Lower leg skin (tissue), 4 donors: ENCODE results near the gene CELA2B. TPM values are rescaled to one million over a fixed set of nuclear protein-coding genes. Genes with fewer than 3 reads are reported as not detected.
A peak's percentile ranks its signal among the peaks of the same experiment; 100 is the strongest.
"Not testable (repeated sequence)": the region's sequence is repeated elsewhere in the genome, so short reads cannot be mapped to it uniquely, and the experiment has no call there.

Experiments
- DNase-seq, 2 donors: peaks; one replicate each; pipeline ENCODE4 v3.0.0-alpha.2; 2019; ENCODE audit warnings: low spot score in 2 of 2
- H3K4me3 ChIP-seq: fragments of 200-600 bp; sonication (generic); 2 replicates; pipeline ENCODE4 v1.5.1; 2017; ENCODE audit warnings: mild to moderate bottlenecking, low read depth; ENCODE audit not compliant: poor library complexity, severe bottlenecking
- CTCF ChIP-seq, 3 donors: fragments of 450-650 bp; IDR thresholded peaks; one replicate each; pipeline ENCODE4 v1.5.1; 2016; ENCODE audit warnings: antibody characterized with exemption in 3 of 3, mild to moderate bottlenecking in 3 of 3, moderate library complexity in 2 of 3
- POLR2A ChIP-seq, 2 donors: fragments of 450-650 bp; IDR thresholded peaks; one replicate each; pipeline ENCODE4 v1.6.1; 2016 to 2017; ENCODE audit warnings: antibody characterized with exemption in 2 of 2, mild to moderate bottlenecking in 1 of 2, moderate library complexity in 1 of 2
- WGBS, 2 donors: methylation state at CpG; one replicate each; pipeline ENCODE4 v1.1.5; 2018; 5-methylcytosine and 5-hydroxymethylcytosine counted together
- intact Hi-C: fragments of 100-400 bp; cut with DNase I; formaldehyde crosslinking; loops from one replicate; pipeline ENCODE4 v1.15.0; 2023; ENCODE audit warnings: low total_unique reads
- total RNA-seq, 4 donors: library from RNA; depleted of rRNA; stranded (reverse); fragments of >200 nt; gene quantifications; one replicate each; pipeline ENCODE4 v1.1.0, GENCODE V29; 2016

CELA2B gene
- total RNA-seq, 4 donors from 2014 or later = 0.49 TPM; not detected in 3

- DNase-seq = peak in 1 of 2 donors; percentile 20
- 79 to 90% methylated on average over 7 of the region's 7 CpGs for WGBS, 2 donors
- no peak overlapping the region for H3K4me3 ChIP-seq
- intact Hi-C loops = no loop called here
- TF ChIP-seq POLR2A (IDR thresholded peaks at IDR 0.05) (no peak), CTCF (IDR thresholded peaks at IDR 0.05) (no peak)
These were observed 33.7 kb downstream of the CELA2B start for GRCh38 chr1:15509586-15509985.

GRCh38 chr1:15510611-15511405 is 34.9 kb downstream of the CELA2B start:
- DNase-seq = peak in 1 of 2 donors; percentile 78
- TF ChIP-seq POLR2A (IDR thresholded peaks at IDR 0.05) = no peak
- TF ChIP-seq CTCF (IDR thresholded peaks at IDR 0.05) = no peak
- 89 to 92% methylated on average over 8 of the region's 8 CpGs for WGBS, 2 donors
- H3K4me3 ChIP-seq = no peak overlapping the region
- intact Hi-C loops = no loop called here

GRCh38 chr1:15513192-15513591 is 37.3 kb downstream of the CELA2B start:
- TF ChIP-seq POLR2A (IDR thresholded peaks at IDR 0.05) (no peak), CTCF (IDR thresholded peaks at IDR 0.05) (no peak)
- WGBS, 2 donors = 83 to 92% methylated on average over 4 of the region's 4 CpGs
- DNase-seq = peak in 1 of 2 donors; percentile 17
- intact Hi-C loops = no loop called here
- H3K4me3 ChIP-seq = no peak overlapping the region

- peak in 1 of 2 donors; percentile 21 for DNase-seq
These were observed 38.0 kb downstream of the CELA2B start for GRCh38 chr1:15513919-15514318.

GRCh38 chr1:15514557-15514956 is 38.7 kb downstream of the CELA2B start:
- H3K4me3 ChIP-seq, intact Hi-C loops: not testable (repeated sequence)
- 94% methylated on average over 5 of the region's 5 CpGs for WGBS, 2 donors
- DNase-seq = peak in 1 of 2 donors; percentile 36

More at GRCh38 chr1:15513919-15514318, 38.0 kb downstream of the CELA2B start:
- intact Hi-C loops = no loop called here
- 85 to 92% methylated on average over 3 of the region's 3 CpGs for WGBS, 2 donors
- TF ChIP-seq POLR2A (IDR thresholded peaks at IDR 0.05) = no peak
- TF ChIP-seq CTCF (IDR thresholded peaks at IDR 0.05) = no peak
- no peak overlapping the region for H3K4me3 ChIP-seq

- TF ChIP-seq POLR2A (IDR thresholded peaks at IDR 0.05) = no peak
- TF ChIP-seq CTCF (IDR thresholded peaks at IDR 0.05) = no peak
- no peak overlapping the region for H3K4me3 ChIP-seq
- intact Hi-C loops = no loop called here
- 62 to 71% methylated on average over 2 of the region's 2 CpGs for WGBS, 2 donors
- no peak for DNase-seq
These were observed 39.2 kb downstream of the CELA2B start for GRCh38 chr1:15515022-15515663.
